Right atrium auricular region (tissue), 2 donors: ENCODE results near the gene OR4F6. TPM values are rescaled to one million over a fixed set of nuclear protein-coding genes. Genes with fewer than 3 reads are reported as not detected.

Experiments
- DNase-seq: peaks from one replicate; pipeline ENCODE4 v3.0.0-alpha.2; 2019; ENCODE audit warnings: low spot score
- H3K27ac ChIP-seq, 2 donors: fragments of 200-600 bp; sonication (generic); 1 replicate in 1 of 2; 2 replicates in 1 of 2; pipeline ENCODE4 v1.5.1; 2016 to 2019
- H3K27me3 ChIP-seq, 2 donors: fragments of 200-600 bp; sonication (generic); one replicate each; pipeline versions ENCODE4 v1.5.1 to v1.6.0; 2017 to 2019
- H3K36me3 ChIP-seq: fragments of 200-600 bp; sonication (generic); one replicate; pipeline ENCODE4 v1.5.1; 2016
- H3K4me1 ChIP-seq, 2 donors: fragments of 200-600 bp; sonication (generic); one replicate each; pipeline versions ENCODE4 v1.5.1 to v1.6.0; 2017 to 2019
- H3K4me3 ChIP-seq, 2 donors: fragments of 200-600 bp; sonication (generic); 1 replicate in 1 of 2; 2 replicates in 1 of 2; pipeline ENCODE4 v1.5.1; 2017 to 2019; ENCODE audit warnings: mild to moderate bottlenecking in 1 of 2, moderate library complexity in 1 of 2
- H3K9me3 ChIP-seq, 2 donors: fragments of 200-600 bp; sonication (generic); one replicate each; pipeline ENCODE4 v1.5.1; 2019
- total RNA-seq, 2 donors: library from RNA; depleted of rRNA; stranded (reverse); fragments of >200 nt; gene quantifications; one replicate each; pipeline ENCODE4 v1.1.0, GENCODE V29; 2016
- TF ChIP-seq, protein P1 (sequence below), 2 donors: fragments of 200-600 bp; sonication (generic); IDR thresholded peaks; one replicate each; pipeline ENCODE4 v1.5.1; 2019; ENCODE audit warnings: antibody characterized with exemption in 2 of 2

The OR4F6 gene
- total RNA-seq, 2 donors from 2014 or later = not detected

DNA sequence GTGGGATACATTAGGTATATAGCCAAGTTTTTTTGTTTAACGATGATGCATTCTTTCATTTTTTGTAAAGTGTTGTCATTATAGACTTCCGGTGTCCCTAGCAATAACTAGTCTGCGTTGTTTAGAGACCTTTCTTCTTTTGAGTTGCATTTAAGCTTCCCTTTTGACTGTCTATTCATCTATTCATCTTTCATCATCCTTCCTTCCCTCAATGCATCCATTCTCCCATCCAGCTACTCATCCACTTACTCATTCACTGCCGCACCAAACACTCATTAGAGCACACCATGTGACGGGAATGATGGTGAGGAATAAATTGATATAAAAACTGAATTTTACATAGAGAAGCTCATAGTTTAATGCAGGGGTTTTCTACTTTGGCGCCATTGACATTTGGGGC lies 41.6 kb downstream of the OR4F6 start:
- Histone ChIP-seq H3K27me3 (no peaks in the 10 kb centered on the region), H3K27ac (no peak overlapping the region), H3K4me3 (no peak overlapping the region), H3K36me3 (no peaks in the 10 kb centered on the region), H3K9me3 (no peaks in the 10 kb centered on the region), H3K4me1 (no peaks in the 10 kb centered on the region)
- no peak for DNase-seq
- TF ChIP-seq, protein P1, sequence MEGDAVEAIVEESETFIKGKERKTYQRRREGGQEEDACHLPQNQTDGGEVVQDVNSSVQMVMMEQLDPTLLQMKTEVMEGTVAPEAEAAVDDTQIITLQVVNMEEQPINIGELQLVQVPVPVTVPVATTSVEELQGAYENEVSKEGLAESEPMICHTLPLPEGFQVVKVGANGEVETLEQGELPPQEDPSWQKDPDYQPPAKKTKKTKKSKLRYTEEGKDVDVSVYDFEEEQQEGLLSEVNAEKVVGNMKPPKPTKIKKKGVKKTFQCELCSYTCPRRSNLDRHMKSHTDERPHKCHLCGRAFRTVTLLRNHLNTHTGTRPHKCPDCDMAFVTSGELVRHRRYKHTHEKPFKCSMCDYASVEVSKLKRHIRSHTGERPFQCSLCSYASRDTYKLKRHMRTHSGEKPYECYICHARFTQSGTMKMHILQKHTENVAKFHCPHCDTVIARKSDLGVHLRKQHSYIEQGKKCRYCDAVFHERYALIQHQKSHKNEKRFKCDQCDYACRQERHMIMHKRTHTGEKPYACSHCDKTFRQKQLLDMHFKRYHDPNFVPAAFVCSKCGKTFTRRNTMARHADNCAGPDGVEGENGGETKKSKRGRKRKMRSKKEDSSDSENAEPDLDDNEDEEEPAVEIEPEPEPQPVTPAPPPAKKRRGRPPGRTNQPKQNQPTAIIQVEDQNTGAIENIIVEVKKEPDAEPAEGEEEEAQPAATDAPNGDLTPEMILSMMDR (IDR thresholded peaks at IDR 0.05) = no peak

DNA sequence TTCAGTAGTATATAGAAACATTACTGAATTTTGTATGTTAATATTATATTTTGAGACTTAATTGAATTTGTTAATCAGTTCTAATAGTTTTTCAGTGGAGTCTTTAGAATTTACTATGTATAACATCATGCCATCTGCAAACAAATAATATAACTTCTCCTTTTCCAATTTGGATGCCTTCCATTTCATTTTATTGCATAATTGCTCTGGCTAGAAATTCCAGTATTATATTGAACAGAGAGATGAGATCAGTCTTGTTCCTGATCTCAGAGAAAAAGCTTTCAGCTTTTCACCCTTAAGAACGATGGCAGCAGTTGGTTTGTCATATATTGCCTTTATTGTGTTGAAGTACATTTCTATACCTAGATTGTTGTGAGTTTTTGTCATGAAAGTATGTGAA lies 49.0 kb downstream of the OR4F6 start:
- DNase-seq = no peak
- Histone ChIP-seq H3K4me3 (no peak overlapping the region), H3K27me3 (no peaks in the 10 kb centered on the region), H3K36me3 (no peaks in the 10 kb centered on the region), H3K4me1 (no peaks in the 10 kb centered on the region), H3K9me3 (no peaks in the 10 kb centered on the region), H3K27ac (no peak overlapping the region)
- TF ChIP-seq, protein P1 (IDR thresholded peaks at IDR 0.05) = no peak

Other genes starting within 250 kb of the OR4F6 start
- 10 to 100 TPM; 36.0 to 53.4 TPM for gene TM2D3, start 151.1 kb upstream of the OR4F6 start, total RNA-seq
- 10 to 100 TPM; 24.4 to 33.0 TPM for gene TARS3, start 79.0 kb upstream of the OR4F6 start, total RNA-seq
- gene OR4F15, start 8.7 kb downstream of the OR4F6 start, total RNA-seq = not detected